Measurements from ENCODE around the gene SMIM8.

GRCh38 chr6:87283461-87283860, 38.9 kb upstream of the SMIM8 start:
- TF ChIP-seq EP300 (conservative IDR thresholded peaks at IDR 0.05; ENCODE audit: poor library complexity, severe bottlenecking) (no peak), RAD21 (conservative IDR thresholded peaks at IDR 0.05) (no peak), POLR2AphosphoS5 (IDR thresholded peaks at IDR 0.05) (no peak), REST (IDR thresholded peaks at IDR 0.05; ENCODE audit: borderline replicate concordance) (no peak), TAF1 (IDR thresholded peaks at IDR 0.05; ENCODE audit: low read depth) (no peak), EZH2 (IDR thresholded peaks at IDR 0.05; ENCODE audit: borderline replicate concordance, insufficient read depth, low read length, poor library complexity, severe bottlenecking) (no peak), MXI1 (conservative IDR thresholded peaks at IDR 0.05; ENCODE audit: poor library complexity, severe bottlenecking) (no peak), SMC3 (conservative IDR thresholded peaks at IDR 0.05; ENCODE audit: poor library complexity) (no peak)
- TF ChIP-seq, protein P1, sequence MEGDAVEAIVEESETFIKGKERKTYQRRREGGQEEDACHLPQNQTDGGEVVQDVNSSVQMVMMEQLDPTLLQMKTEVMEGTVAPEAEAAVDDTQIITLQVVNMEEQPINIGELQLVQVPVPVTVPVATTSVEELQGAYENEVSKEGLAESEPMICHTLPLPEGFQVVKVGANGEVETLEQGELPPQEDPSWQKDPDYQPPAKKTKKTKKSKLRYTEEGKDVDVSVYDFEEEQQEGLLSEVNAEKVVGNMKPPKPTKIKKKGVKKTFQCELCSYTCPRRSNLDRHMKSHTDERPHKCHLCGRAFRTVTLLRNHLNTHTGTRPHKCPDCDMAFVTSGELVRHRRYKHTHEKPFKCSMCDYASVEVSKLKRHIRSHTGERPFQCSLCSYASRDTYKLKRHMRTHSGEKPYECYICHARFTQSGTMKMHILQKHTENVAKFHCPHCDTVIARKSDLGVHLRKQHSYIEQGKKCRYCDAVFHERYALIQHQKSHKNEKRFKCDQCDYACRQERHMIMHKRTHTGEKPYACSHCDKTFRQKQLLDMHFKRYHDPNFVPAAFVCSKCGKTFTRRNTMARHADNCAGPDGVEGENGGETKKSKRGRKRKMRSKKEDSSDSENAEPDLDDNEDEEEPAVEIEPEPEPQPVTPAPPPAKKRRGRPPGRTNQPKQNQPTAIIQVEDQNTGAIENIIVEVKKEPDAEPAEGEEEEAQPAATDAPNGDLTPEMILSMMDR (IDR thresholded peaks at IDR 0.05; ENCODE audit: poor library complexity, severe bottlenecking) = no peak

Data from neural cell (in vitro differentiated cells).